ENCODE data around the gene GADL1.

Gene GADL1

GRCh38 chr3:30872879-30873278, 21.6 kb downstream of the GADL1 start:
- no peak overlapping the region for H3K4me3 ChIP-seq (ENCODE audit: low read depth, low read length)
- in situ Hi-C loops (cut with HindIII; ENCODE audit: low sequenced_read_pairs) = no loop called here
- TF ChIP-seq CTCF (IDR thresholded peaks at IDR 0.05; ENCODE audit: low read depth, low read length, missing control alignments) = no peak
- DNase-seq (ENCODE audit: low read depth) = no peak

DNA sequence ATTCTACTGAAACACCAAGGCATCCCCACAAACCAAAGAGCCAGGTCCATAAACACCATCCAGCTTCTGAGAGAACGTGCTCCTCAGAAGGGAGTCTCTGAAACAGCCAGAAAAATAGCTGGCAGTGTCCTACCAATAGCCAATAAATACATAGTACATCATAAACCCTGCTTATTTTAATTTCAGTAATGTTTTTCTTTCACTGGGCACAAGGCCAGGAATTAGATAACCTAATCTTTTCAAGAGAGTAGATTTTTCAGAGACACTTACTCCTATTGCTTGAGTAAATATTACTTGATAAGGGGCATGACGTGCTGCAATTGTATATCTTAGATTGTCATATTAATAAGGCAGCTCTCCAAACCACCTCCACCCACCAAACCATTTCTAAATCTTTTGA, 22.7 kb downstream of the GADL1 start:
- TF ChIP-seq CTCF (IDR thresholded peaks at IDR 0.05; ENCODE audit: low read depth, low read length, missing control alignments) = no peak
- no peak overlapping the region for H3K4me3 ChIP-seq (ENCODE audit: low read depth, low read length)
- in situ Hi-C loops (cut with HindIII; ENCODE audit: low sequenced_read_pairs) = no loop called here
- DNase-seq (ENCODE audit: low read depth) = no peak

DNA sequence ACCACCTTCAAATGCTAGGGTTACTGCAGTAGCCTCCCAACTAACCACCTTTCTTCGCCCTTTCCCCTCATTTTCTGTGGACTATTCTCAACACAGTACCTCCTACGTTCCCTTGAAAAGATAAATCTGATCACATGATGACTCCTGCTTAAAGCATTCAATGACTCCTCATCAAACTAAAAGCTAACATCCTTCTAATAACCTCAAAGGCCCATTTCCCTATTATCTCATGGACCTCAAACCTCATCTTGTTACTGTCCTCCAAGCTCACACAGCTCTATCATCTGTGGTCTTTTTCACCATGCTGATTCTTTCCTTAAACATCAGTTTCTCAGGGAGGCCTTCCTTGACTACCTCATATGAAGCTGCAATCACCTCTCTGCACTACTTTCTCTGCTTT, 29.6 kb downstream of the GADL1 start:
- no peak for DNase-seq (ENCODE audit: low read depth)
- TF ChIP-seq CTCF (IDR thresholded peaks at IDR 0.05; ENCODE audit: low read depth, low read length, missing control alignments) = no peak
- in situ Hi-C loops (cut with HindIII; ENCODE audit: low sequenced_read_pairs) = no loop called here

DNA sequence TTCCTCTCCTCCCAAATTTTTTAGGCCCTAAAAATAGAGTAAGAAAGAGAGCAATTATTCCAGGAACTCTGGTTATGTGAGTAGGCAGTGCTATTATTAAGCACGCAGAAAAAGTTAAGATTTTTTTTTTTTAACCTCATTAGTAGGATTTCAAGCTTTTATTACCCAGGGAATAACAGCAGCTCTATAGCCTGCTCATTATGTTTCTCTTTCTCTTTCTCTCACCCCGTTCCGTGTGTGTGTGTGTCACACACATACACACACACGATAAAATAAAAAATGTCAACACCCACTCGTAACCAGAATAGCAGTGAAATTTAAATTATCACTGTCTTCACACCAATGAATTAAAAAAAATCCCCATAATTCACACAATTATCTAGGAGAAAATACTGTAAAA, 30.3 kb downstream of the GADL1 start:
- H3K4me3 ChIP-seq (ENCODE audit: low read depth, low read length) = no peak overlapping the region
- no peak for TF ChIP-seq CTCF (IDR thresholded peaks at IDR 0.05; ENCODE audit: low read depth, low read length, missing control alignments)
- no peak for DNase-seq (ENCODE audit: low read depth)
- in situ Hi-C loops (cut with HindIII; ENCODE audit: low sequenced_read_pairs) = no loop called here

More for the DNA sequence above, 29.6 kb downstream of the GADL1 start:
- H3K4me3 ChIP-seq (ENCODE audit: low read depth, low read length) = no peak overlapping the region

DNA sequence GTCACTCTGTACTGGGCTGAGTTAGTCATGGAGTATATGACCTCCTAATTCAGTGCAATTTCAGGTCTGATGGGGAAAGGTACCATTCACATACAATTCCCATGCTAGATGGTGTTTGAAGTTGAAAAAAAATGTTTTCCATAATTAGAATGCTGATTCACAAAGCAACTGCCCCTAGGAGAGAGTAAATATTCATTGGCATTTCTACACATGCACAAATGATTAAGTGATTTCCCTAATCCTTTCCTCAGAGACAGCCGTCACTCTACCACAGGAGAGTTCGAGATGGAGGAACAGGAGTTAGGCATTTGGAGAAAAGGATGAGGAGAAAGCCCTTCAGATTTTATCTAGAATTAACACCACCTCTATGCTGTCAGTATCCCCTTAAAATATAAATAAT, 32.5 kb downstream of the GADL1 start:
- DNase-seq (ENCODE audit: low read depth) = no peak
- in situ Hi-C loops (cut with HindIII; ENCODE audit: low sequenced_read_pairs) = no loop called here
- no peak for TF ChIP-seq CTCF (IDR thresholded peaks at IDR 0.05; ENCODE audit: low read depth, low read length, missing control alignments)
- H3K4me3 ChIP-seq (ENCODE audit: low read depth, low read length) = no peak overlapping the region

DNA sequence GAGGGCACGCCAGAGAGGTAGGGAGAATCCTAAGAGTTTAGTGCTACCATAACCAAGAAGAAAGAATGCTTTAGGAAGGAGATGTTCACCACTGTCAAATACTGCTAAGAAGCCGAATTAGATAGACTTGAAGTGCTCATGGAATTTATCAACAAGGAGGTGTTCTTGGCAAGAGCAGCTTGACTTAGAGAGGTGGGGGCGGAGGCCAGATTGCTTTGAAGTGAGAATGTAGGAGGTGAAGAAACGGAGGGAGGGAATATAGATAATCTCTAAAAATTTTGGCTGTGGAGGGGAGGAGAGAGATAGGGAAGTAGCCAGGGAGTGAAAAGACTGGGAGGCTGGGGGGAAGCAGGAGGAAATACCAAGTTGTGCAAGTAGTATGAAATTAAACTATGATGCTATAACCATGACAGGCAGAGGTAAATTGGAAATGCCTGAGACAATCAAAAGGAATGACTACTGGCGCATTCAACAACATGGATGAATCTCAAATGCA, 35.5 kb downstream of the GADL1 start:
- no peak for DNase-seq (ENCODE audit: low read depth)
- in situ Hi-C loops (cut with HindIII; ENCODE audit: low sequenced_read_pairs) = no loop called here
- no peak for TF ChIP-seq CTCF (IDR thresholded peaks at IDR 0.05; ENCODE audit: low read depth, low read length, missing control alignments)
- no peak overlapping the region for H3K4me3 ChIP-seq (ENCODE audit: low read depth, low read length)
